Measurements from ENCODE around the gene PDLIM7.

- TF ChIP-seq CTCF (IDR thresholded peaks at IDR 0.05; ENCODE audit: low read depth, low read length) (no peak), EZH2phosphoT487 (IDR thresholded peaks at IDR 0.05; ENCODE audit: low read depth) (no peak)
Measured at GRCh38 chr5:177459819-177460628, 37.4 kb downstream of the PDLIM7 start.

Measured in OCI-LY3 (cell line).